Psoas muscle (tissue), 8 donors: ENCODE measurements around the gene COLQ. TPM values are rescaled to one million over a fixed set of nuclear protein-coding genes. Genes with fewer than 3 reads are reported as not detected.
A peak's percentile ranks its signal among the peaks of the same experiment; 100 is the strongest.

Experiments
- ATAC-seq, 4 donors: fragments of 200-7000 bp; cut with Tn5 transposase; one replicate each; pipeline ENCODE4 v1.9.1; 2020; ENCODE audit warnings: moderate library complexity in 3 of 4, mild to moderate bottlenecking in 2 of 4
- DNase-seq, 2 donors: peaks; one replicate each; pipeline ENCODE4 v3.0.0-alpha.2; 2020
- H3K27ac ChIP-seq: fragments of 200-600 bp; one replicate; pipeline ENCODE4 v1.8.0; 2022
- H3K27me3 ChIP-seq, 3 donors: fragments of 200-600 bp in 1 of 3; one replicate each; pipeline versions ENCODE4 v1.6.1 to v1.8.0; 2013 to 2022; ENCODE audit warnings: low read length in 2 of 3, mild to moderate bottlenecking in 2 of 3, moderate library complexity in 1 of 3; ENCODE audit not compliant: insufficient read depth in 3 of 3
- H3K36me3 ChIP-seq, 2 donors: fragments of 200-600 bp in 1 of 2; one replicate each; pipeline versions ENCODE4 v1.6.1 to v1.8.0; 2013 to 2022; ENCODE audit warnings: low read depth in 1 of 2, mild to moderate bottlenecking in 1 of 2, moderate library complexity in 1 of 2; ENCODE audit not compliant: insufficient read depth in 1 of 2
- H3K4me1 ChIP-seq: fragments of 200-600 bp; one replicate; pipeline ENCODE4 v1.8.0; 2022
- H3K4me3 ChIP-seq: fragments of 200-600 bp; one replicate; pipeline ENCODE4 v1.8.0; 2022; ENCODE audit warnings: mild to moderate bottlenecking
- H3K9me3 ChIP-seq: fragments of 200-600 bp; one replicate; pipeline ENCODE4 v1.8.0; 2022
- WGBS, 3 donors: extraction: QIAGEN DNeasy Blood & Tissue Kit; methylation state at CpG; one replicate each; pipeline versions ENCODE4 v1.1.6 to v1.1.7; 2013; 5-methylcytosine and 5-hydroxymethylcytosine counted together
- intact Hi-C, 2 donors: fragments of 100-400 bp; cut with DNase I; formaldehyde crosslinking; loops; one replicate each; pipeline versions ENCODE4 v1.11.0 to v1.14.2; 2022
- polyA plus RNA-seq, 3 donors: library from polyadenylated mRNA; stranded (reverse); fragments of 200-250 nt; gene quantifications; one replicate each; pipeline ENCODE4 v1.2.3, GENCODE V29; 2013
- total RNA-seq, 4 donors: library from RNA; stranded (reverse); fragmentation: NEBNext Ultra II Directional in 2 of 4; extraction: Animal tissue kit (Norgen Biotek cat#: 25700) in 2 of 4; gene quantifications; one replicate each; pipeline versions ENCODE4 v1.2.1 to v1.2.4, GENCODE V29; 2021 to 2023
- TF ChIP-seq, protein P1 (sequence below): fragments of 200-600 bp; IDR thresholded peaks from one replicate; pipeline ENCODE4 v1.8.0; 2022; ENCODE audit warnings: antibody characterized with exemption
- donor health status: healthy with polysubstance abuse.
- donor health status: DM: no; HTN: no; CAD: no; lungs with moderate emphysema.
- donor health status: Bipolar disorder and iron deficiency.
- donor health status: healthy.
- donor health status: DM: yes; HTN: yes; CAD: no.
- donor health status: DM: no; HTN: no; CAD: no.
- donor health status: DM: no; HTN: no; CAD: no.
- donor health status: DM: yes; HTN: yes; CAD: no.

The COLQ gene
- total and polyA plus RNA-seq, 7 donors: 4.6 to 18.2 (median 10.0) TPM

GRCh38 chr3:15557511-15557946 is 36.0 kb upstream of the COLQ start:
- Histone ChIP-seq H3K9me3 (no peaks in the 10 kb centered on the region), H3K4me1 (no peaks in the 10 kb centered on the region), H3K27ac (no peak overlapping the region), H3K27me3 (no peaks in the 10 kb centered on the region), H3K36me3 (peaks cover 3 to 30% of the 10 kb centered on the region in 2 donors), H3K4me3 (no peak overlapping the region)
- ATAC-seq: peak; percentile 71 to 75 (median 73)
- intact Hi-C loops: loop anchor here (2.0 to 10.0 kb wide), 5 partner anchors 35 to 353 kb away; partner anchors contain the start of genes CAPN7 (in 1 of the 2), COLQ (in 1 of the 2), EAF1 (in 1 of the 2) and METTL6 (in 1 of the 2)
- DNase-seq: no peak
- WGBS, 3 donors: 1 to 14% (median 3%) methylated on average over 3 of the region's 3 CpGs
- TF ChIP-seq, protein P1, sequence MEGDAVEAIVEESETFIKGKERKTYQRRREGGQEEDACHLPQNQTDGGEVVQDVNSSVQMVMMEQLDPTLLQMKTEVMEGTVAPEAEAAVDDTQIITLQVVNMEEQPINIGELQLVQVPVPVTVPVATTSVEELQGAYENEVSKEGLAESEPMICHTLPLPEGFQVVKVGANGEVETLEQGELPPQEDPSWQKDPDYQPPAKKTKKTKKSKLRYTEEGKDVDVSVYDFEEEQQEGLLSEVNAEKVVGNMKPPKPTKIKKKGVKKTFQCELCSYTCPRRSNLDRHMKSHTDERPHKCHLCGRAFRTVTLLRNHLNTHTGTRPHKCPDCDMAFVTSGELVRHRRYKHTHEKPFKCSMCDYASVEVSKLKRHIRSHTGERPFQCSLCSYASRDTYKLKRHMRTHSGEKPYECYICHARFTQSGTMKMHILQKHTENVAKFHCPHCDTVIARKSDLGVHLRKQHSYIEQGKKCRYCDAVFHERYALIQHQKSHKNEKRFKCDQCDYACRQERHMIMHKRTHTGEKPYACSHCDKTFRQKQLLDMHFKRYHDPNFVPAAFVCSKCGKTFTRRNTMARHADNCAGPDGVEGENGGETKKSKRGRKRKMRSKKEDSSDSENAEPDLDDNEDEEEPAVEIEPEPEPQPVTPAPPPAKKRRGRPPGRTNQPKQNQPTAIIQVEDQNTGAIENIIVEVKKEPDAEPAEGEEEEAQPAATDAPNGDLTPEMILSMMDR: peak; percentile 71

- Histone ChIP-seq H3K27ac (no peak overlapping the region), H3K4me3 (no peak overlapping the region), H3K27me3 (no peaks in the 10 kb centered on the region), H3K36me3 (peaks cover 0 to 20% of the 10 kb centered on the region in 2 donors), H3K4me1 (no peaks in the 10 kb centered on the region), H3K9me3 (no peaks in the 10 kb centered on the region)
- 81 to 85% (median 84%) methylated on average over 2 of the region's 2 CpGs for WGBS, 3 donors
- ATAC-seq (no peak), DNase-seq (no peak)
- TF ChIP-seq, protein P1: no peak
- intact Hi-C loops: loop anchor here (2.0 to 10.0 kb wide), 5 partner anchors 34 to 352 kb away; partner anchors contain the start of genes CAPN7 (in 1 of the 2), COLQ (in 1 of the 2), EAF1 (in 1 of the 2) and METTL6 (in 1 of the 2)
Observed at GRCh38 chr3:15556512-15556911, 35.0 kb upstream of the COLQ start.

GRCh38 chr3:15553749-15554148 is 32.2 kb upstream of the COLQ start:
- ATAC-seq (peak; percentile 83 to 86 (median 83)), DNase-seq (no peak)
- Histone ChIP-seq H3K27ac (peak overlapping the region; percentile 49), H3K27me3 (no peaks in the 10 kb centered on the region), H3K4me3 (no peak overlapping the region), H3K4me1 (no peaks in the 10 kb centered on the region), H3K36me3 (no peaks in the 10 kb centered on the region), H3K9me3 (no peaks in the 10 kb centered on the region)
- intact Hi-C loops: loop anchor here (5.0 to 10.0 kb wide), 3 partner anchors 89 to 349 kb away; partner anchors contain the start of genes CAPN7 (in 1 of the 2), EAF1 (in 1 of the 2) and METTL6 (in 1 of the 2)
- WGBS, 3 donors: 38 to 69% (median 63%) methylated on average over 3 of the region's 3 CpGs
- TF ChIP-seq, protein P1: no peak

DNA sequence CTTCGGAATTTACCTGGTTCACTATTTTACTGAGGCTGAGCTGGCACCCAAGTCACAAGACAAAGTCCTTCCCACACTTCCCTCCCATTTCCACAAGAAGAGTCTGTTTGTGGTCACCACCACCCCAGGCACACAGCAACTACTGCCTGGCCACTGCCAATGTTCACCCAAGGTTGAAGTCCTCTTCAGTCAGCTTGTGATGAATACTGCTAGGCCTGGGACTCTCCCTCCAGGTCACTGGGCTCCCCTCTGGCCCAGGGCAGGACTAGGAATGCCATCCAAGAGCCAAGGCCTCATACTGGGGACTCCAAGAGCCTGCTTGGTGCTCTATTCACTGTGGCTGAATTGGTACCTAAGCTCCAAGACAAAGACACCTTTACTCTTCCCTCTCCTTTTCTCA is 30.4 kb upstream of the COLQ start:
- Histone ChIP-seq H3K27ac (no peak overlapping the region), H3K36me3 (no peaks in the 10 kb centered on the region), H3K27me3 (no peaks in the 10 kb centered on the region), H3K4me1 (no peaks in the 10 kb centered on the region), H3K9me3 (no peaks in the 10 kb centered on the region), H3K4me3 (no peak overlapping the region)
- ATAC-seq (no peak), DNase-seq (no peak)
- TF ChIP-seq, protein P1: no peak
- intact Hi-C loops: loop anchor here (5.0 to 10.0 kb wide), 3 partner anchors 87 to 347 kb away; partner anchors contain the start of genes CAPN7 (in 1 of the 2), EAF1 (in 1 of the 2) and METTL6 (in 1 of the 2)
- WGBS, 3 donors: 94 to 100% (median 94%) methylated on average over 1 of the region's 1 CpG
